CD14-positive monocyte (primary cell): ENCODE results near the gene IP6K1. TPM values are rescaled to one million over a fixed set of nuclear protein-coding genes. Genes with fewer than 3 reads are reported as not detected.
A peak's percentile ranks its signal among the peaks of the same experiment; 100 is the strongest.

Experiments
- DNase-seq, 3 donors: peaks; one replicate each; pipeline ENCODE4 v3.0.0-alpha.2; 2011 to 2022
- H2AFZ ChIP-seq: 2 replicates; pipeline ENCODE4 v1.6.0; 2012; ENCODE audit warnings: mild to moderate bottlenecking, low read depth, low read length, inconsistent platforms; ENCODE audit not compliant: insufficient read depth, poor library complexity, severe bottlenecking
- H3K27ac ChIP-seq, 2 donors: 1 replicate in 1 of 2; 2 replicates in 1 of 2; pipeline ENCODE4 v1.5.1; 2012 to 2013; ENCODE audit warnings: low read length in 2 of 2, control low read depth in 1 of 2, inconsistent platforms in 1 of 2, low read depth in 1 of 2, mild to moderate bottlenecking in 1 of 2
- H3K27me3 ChIP-seq, 2 donors: one replicate each; pipeline versions ENCODE4 v1.6.0 to v1.6.1; 2011 to 2013; ENCODE audit warnings: low read length in 2 of 2; ENCODE audit not compliant: control insufficient read depth in 2 of 2, insufficient read depth in 2 of 2
- H3K36me3 ChIP-seq, 2 donors: replicated peaks in 1 of 2; 1 replicate in 1 of 2; 2 replicates in 1 of 2; pipeline versions ENCODE4 v1.5.1 to v1.6.1; 2012 to 2013; ENCODE audit warnings: low read length in 2 of 2, control low read depth in 1 of 2, inconsistent platforms in 1 of 2, mild to moderate bottlenecking in 1 of 2; ENCODE audit not compliant: insufficient read depth in 2 of 2, control insufficient read depth in 1 of 2
- H3K4me1 ChIP-seq, 2 donors: 1 replicate in 1 of 2; 2 replicates in 1 of 2; pipeline versions ENCODE4 v1.5.1 to v1.6.1; 2012 to 2013; ENCODE audit warnings: low read length in 2 of 2, control low read depth in 1 of 2, inconsistent platforms in 1 of 2, mild to moderate bottlenecking in 1 of 2, moderate library complexity in 1 of 2; ENCODE audit not compliant: insufficient read depth in 2 of 2, control insufficient read depth in 1 of 2
- H3K4me2 ChIP-seq: replicated peaks from 2 replicates; pipeline ENCODE3; 2012; ENCODE audit warnings: low read length, moderate library complexity, mild to moderate bottlenecking; ENCODE audit not compliant: poor library complexity, severe bottlenecking; ENCODE audit errors: extremely low read depth
- H3K4me3 ChIP-seq, 3 experiments: fragments of 200-600 bp in 1 of 3; sonication (generic) in 1 of 3; replicated peaks in 1 of 3; 1 replicate in 2 of 3; 2 replicates in 1 of 3; pipeline ENCODE4 v1.5.1; 2011 to 2013; ENCODE audit warnings: low read length in 3 of 3, mild to moderate bottlenecking in 3 of 3, control low read depth in 2 of 3, low read depth in 2 of 3, inconsistent platforms in 1 of 3, moderate library complexity in 1 of 3
- H3K79me2 ChIP-seq: 2 replicates; pipeline ENCODE4 v1.6.0; 2012; ENCODE audit warnings: mild to moderate bottlenecking, control low read depth, inconsistent platforms, low read length, moderate library complexity; ENCODE audit not compliant: insufficient read depth
- H3K9ac ChIP-seq: 2 replicates; pipeline ENCODE4 v1.6.0; 2017; ENCODE audit warnings: low read length, mild to moderate bottlenecking; ENCODE audit not compliant: insufficient read depth, poor library complexity, severe bottlenecking
- H3K9me3 ChIP-seq, 2 donors: replicated peaks in 1 of 2; 1 replicate in 1 of 2; 2 replicates in 1 of 2; pipeline versions ENCODE4 v1.5.1 to v1.6.1; 2012 to 2013; ENCODE audit warnings: low read length in 2 of 2, control low read depth in 1 of 2; ENCODE audit not compliant: control insufficient read depth in 1 of 2, insufficient read depth in 1 of 2
- H4K20me1 ChIP-seq: 2 replicates; pipeline ENCODE4 v1.6.0; 2012; ENCODE audit warnings: mild to moderate bottlenecking, low read length, control low read depth, moderate library complexity; ENCODE audit not compliant: insufficient read depth
- H3K27ac Mint-ChIP-seq, 7 donors: one replicate each; pipeline ENCODE4 v1.8.0; 2020; ENCODE audit warnings: mild to moderate bottlenecking in 7 of 7, mixed read lengths in 7 of 7, moderate library complexity in 6 of 7, inconsistent platforms in 2 of 7
- H3K27me3 Mint-ChIP-seq, 3 donors: one replicate each; pipeline ENCODE4 v1.8.0; 2021 to 2022; ENCODE audit warnings: low read depth in 3 of 3, mild to moderate bottlenecking in 3 of 3, mixed read lengths in 3 of 3, moderate library complexity in 3 of 3, inconsistent platforms in 1 of 3
- H3K36me3 Mint-ChIP-seq, 2 donors: one replicate each; pipeline ENCODE4 v1.8.0; 2020; ENCODE audit warnings: mixed read lengths in 2 of 2, inconsistent platforms in 1 of 2, mild to moderate bottlenecking in 1 of 2
- H3K4me1 Mint-ChIP-seq: one replicate; pipeline ENCODE4 v1.8.0; 2020; ENCODE audit warnings: mild to moderate bottlenecking, mixed read lengths
- H3K4me3 Mint-ChIP-seq, 2 donors: one replicate each; pipeline ENCODE4 v1.8.0; 2020; ENCODE audit warnings: mild to moderate bottlenecking in 2 of 2, mixed read lengths in 2 of 2, moderate library complexity in 1 of 2
- H3K9me3 Mint-ChIP-seq, 7 donors: one replicate each; pipeline ENCODE4 v1.8.0; 2020 to 2022; ENCODE audit warnings: mixed read lengths in 7 of 7, mild to moderate bottlenecking in 6 of 7, moderate library complexity in 6 of 7, inconsistent platforms in 2 of 7
- CTCF ChIP-seq: fragments of 200-600 bp; IDR thresholded peaks from one replicate; pipeline ENCODE4 v1.8.0; 2022; ENCODE audit warnings: antibody characterized with exemption, mild to moderate bottlenecking
- WGBS: methylation state at CpG from one replicate; pipeline ENCODE4 v1.1.5; 2013; ENCODE audit warnings: missing lambda C conversion rate; ENCODE audit not compliant: insufficient coverage; 5-methylcytosine and 5-hydroxymethylcytosine counted together
- intact Hi-C, 2 donors: fragments of 100-400 bp; cut with micrococcal nuclease; formaldehyde crosslinking; loops; one replicate each; pipeline versions ENCODE4 v1.15.0 to v1.15.1; 2023
- polyA plus RNA-seq, 3 donors: library from polyadenylated mRNA; depleted of rRNA in 1 of 3; unstranded in 2 of 3; stranded (reverse) in 1 of 3; fragments of 300-500 nt in 2 of 3; fragments of >200 nt in 1 of 3; fragmentation: Illumina TruSeq in 2 of 3; gene quantifications; 1 replicate in 2 of 3; 2 replicates in 1 of 3; pipeline ENCODE4 v1.2.3, GENCODE V29; 2012 to 2021

The IP6K1 gene
- polyA plus RNA-seq, 3 donors = 15.8 to 27.1 (median 16.1) TPM

GRCh38 chr3:49790626-49791411, 4.5 kb upstream of the IP6K1 start:
- Mint-ChIP-seq H3K4me3 (no peak overlapping the region), H3K27ac (no peak overlapping the region), H3K36me3 (no peaks in the 10 kb centered on the region), H3K4me1 (peaks cover 15% of the 10 kb centered on the region), H3K27me3 (peaks cover 0 to 6% (median 4%) of the 10 kb centered on the region in 3 donors), H3K9me3 (peaks cover 0 to 2% (median 0%) of the 10 kb centered on the region in 7 donors)
- Histone ChIP-seq H4K20me1 (no peaks in the 10 kb centered on the region), H3K79me2 (peaks cover 5% of the 10 kb centered on the region), H3K36me3 (no peaks in the 10 kb centered on the region), H3K4me1 (peaks cover 8 to 9% of the 10 kb centered on the region in 2 donors), H3K27me3 (no peaks in the 10 kb centered on the region), H3K4me2 (no peak overlapping the region), H3K9me3 (no peaks in the 10 kb centered on the region), H3K4me3 (no peak overlapping the region), H2AFZ (no peak overlapping the region), H3K9ac (no peak overlapping the region), H3K27ac (no peak overlapping the region)
- no peak for TF ChIP-seq CTCF
- DNase-seq = no peak
- 70% methylated on average over 3 of the region's 9 CpGs for WGBS
- intact Hi-C loops = no loop called here

GRCh38 chr3:49788056-49788455, 1.7 kb upstream of the IP6K1 start:
- Histone ChIP-seq H3K27me3 (no peaks in the 10 kb centered on the region), H3K9me3 (no peaks in the 10 kb centered on the region), H3K27ac (no peak overlapping the region), H4K20me1 (peaks cover 2% of the 10 kb centered on the region), H3K36me3 (peaks cover 0 to 4% of the 10 kb centered on the region in 2 donors), H3K4me2 (no peak overlapping the region), H3K9ac (no peak overlapping the region), H2AFZ (peak overlapping the region; percentile 46), H3K4me1 (peaks cover 18 to 21% of the 10 kb centered on the region in 2 donors), H3K4me3 (no peak overlapping the region), H3K79me2 (peaks cover 32% of the 10 kb centered on the region)
- intact Hi-C loops = loop anchor here (5.0 to 10.0 kb wide), 2 partner anchors 63 to 66 kb away; partner anchors contain the start of gene GMPPB (in 2 of the 2)
- H3K27ac Mint-ChIP-seq = peak overlapping the region in 1 of 7 donors; percentile 7
- H3K4me3 Mint-ChIP-seq = no peak overlapping the region
- no peak for TF ChIP-seq CTCF
- WGBS = 100% methylated on average over 1 of the region's 2 CpGs
- H3K36me3 Mint-ChIP-seq = peaks cover 14 to 19% of the 10 kb centered on the region in 2 donors
- peaks cover 0 to 2% (median 0%) of the 10 kb centered on the region in 7 donors for H3K9me3 Mint-ChIP-seq
- DNase-seq = peak in 1 of 3 donors; percentile 3
- peaks cover 0 to 8% (median 4%) of the 10 kb centered on the region in 3 donors for H3K27me3 Mint-ChIP-seq
- peaks cover 28% of the 10 kb centered on the region for H3K4me1 Mint-ChIP-seq
